NCI-H446 (cell line): Measurements from ENCODE around the gene KIF5B.
"Not testable (repeated sequence)": the region's sequence is repeated elsewhere in the genome, so short reads cannot be mapped to it uniquely, and the experiment has no call there.

Source experiments
- DNase-seq, 2 experiments: peaks; one replicate each; lab custom pipeline; 2025; lab: John Stamatoyannopoulos, UW

KIF5B gene

GRCh38 chr10:32059472-32059871 lies 3.2 kb upstream of the KIF5B start:
- DNase-seq: no peak

- DNase-seq: no peak
Observed at GRCh38 chr10:32057036-32057372, 779 bp upstream of the KIF5B start.

- peak in 1 of 2 experiments; percentile 53 for DNase-seq
Observed at GRCh38 chr10:32055478-32056135, 618 bp downstream of the KIF5B start.

- DNase-seq: no peak
Observed at GRCh38 chr10:32054094-32054493, 2.1 kb downstream of the KIF5B start.

- not testable (repeated sequence) for DNase-seq
Observed at GRCh38 chr10:32053392-32053791, 2.8 kb downstream of the KIF5B start.

- no peak for DNase-seq
Observed at GRCh38 chr10:32051926-32052325, 4.3 kb downstream of the KIF5B start.

GRCh38 chr10:32050177-32050576 lies 6.0 kb downstream of the KIF5B start:
- DNase-seq: no peak

GRCh38 chr10:32049113-32049512 lies 7.1 kb downstream of the KIF5B start:
- no peak for DNase-seq

GRCh38 chr10:32048282-32048681 lies 7.9 kb downstream of the KIF5B start:
- no peak for DNase-seq

- DNase-seq: no peak
Observed at GRCh38 chr10:32047881-32048280, 8.3 kb downstream of the KIF5B start.

GRCh38 chr10:32046151-32046550 lies 10.1 kb downstream of the KIF5B start:
- no peak for DNase-seq

- not testable (repeated sequence) for DNase-seq
Observed at GRCh38 chr10:32042730-32043129, 13.5 kb downstream of the KIF5B start.

GRCh38 chr10:32041290-32042028 lies 14.8 kb downstream of the KIF5B start:
- no peak for DNase-seq

GRCh38 chr10:32039734-32040133 lies 16.5 kb downstream of the KIF5B start:
- DNase-seq: no peak

GRCh38 chr10:32038777-32039176 lies 17.4 kb downstream of the KIF5B start:
- DNase-seq: no peak

GRCh38 chr10:32036922-32037321 lies 19.3 kb downstream of the KIF5B start:
- DNase-seq: no peak

- DNase-seq: no peak
Observed at GRCh38 chr10:32035038-32035437, 21.2 kb downstream of the KIF5B start.

- no peak for DNase-seq
Observed at GRCh38 chr10:32033171-32033570, 23.1 kb downstream of the KIF5B start.

GRCh38 chr10:32031920-32032319 lies 24.3 kb downstream of the KIF5B start:
- DNase-seq: no peak

GRCh38 chr10:32031424-32031823 lies 24.8 kb downstream of the KIF5B start:
- no peak for DNase-seq

- DNase-seq: no peak
Observed at GRCh38 chr10:32028710-32029109, 27.5 kb downstream of the KIF5B start.

GRCh38 chr10:32023264-32023663 lies 33.0 kb downstream of the KIF5B start:
- DNase-seq: no peak

GRCh38 chr10:32017044-32017443 lies 39.2 kb downstream of the KIF5B start:
- no peak for DNase-seq

GRCh38 chr10:32015386-32015785 lies 40.8 kb downstream of the KIF5B start:
- no peak for DNase-seq
